ENCODE measurements around the gene COPG1.

DNA sequence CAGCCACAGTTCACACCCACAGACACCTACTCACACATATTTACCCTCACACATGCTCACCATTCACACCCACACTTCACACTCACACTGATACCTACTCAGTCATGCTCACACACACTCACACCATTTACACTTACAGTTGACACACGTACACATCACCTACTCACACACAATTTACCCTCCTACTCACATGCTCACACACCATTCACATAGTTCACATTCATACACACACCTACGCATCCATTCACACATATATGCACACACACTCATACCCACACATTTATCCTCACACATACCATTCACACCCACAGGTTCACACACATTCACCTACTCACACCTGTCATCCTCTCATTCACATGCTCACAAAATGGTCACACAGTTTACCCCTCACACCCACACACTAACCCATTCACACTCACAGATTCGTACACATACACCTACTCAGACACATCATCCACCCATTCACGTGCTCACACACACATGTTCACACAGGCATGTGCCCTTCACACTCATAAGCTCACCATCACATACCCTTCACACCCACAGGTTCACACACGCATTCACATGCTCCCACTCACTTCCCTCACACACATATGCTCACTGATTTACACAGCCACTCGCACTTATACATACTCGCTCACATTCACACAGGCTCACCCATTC, 71.5 kb downstream of the COPG1 start:
- TF ChIP-seq POLR2AphosphoS5 (IDR thresholded peaks at IDR 0.05; ENCODE audit: low read depth, low read length) = no peak
- no peak for TF ChIP-seq NFIC (IDR thresholded peaks at IDR 0.05; ENCODE audit: borderline replicate concordance)
- TF ChIP-seq RFX5 (IDR thresholded peaks at IDR 0.05; ENCODE audit: low read length) = no peak
- no peak for TF ChIP-seq FOXJ3 (CRISPR knock-in tag; IDR thresholded peaks at IDR 0.05)
- TF ChIP-seq CHD2 (IDR thresholded peaks at IDR 0.05; ENCODE audit: low read length, partially characterized antibody) = no peak
- TF ChIP-seq, protein P1, sequence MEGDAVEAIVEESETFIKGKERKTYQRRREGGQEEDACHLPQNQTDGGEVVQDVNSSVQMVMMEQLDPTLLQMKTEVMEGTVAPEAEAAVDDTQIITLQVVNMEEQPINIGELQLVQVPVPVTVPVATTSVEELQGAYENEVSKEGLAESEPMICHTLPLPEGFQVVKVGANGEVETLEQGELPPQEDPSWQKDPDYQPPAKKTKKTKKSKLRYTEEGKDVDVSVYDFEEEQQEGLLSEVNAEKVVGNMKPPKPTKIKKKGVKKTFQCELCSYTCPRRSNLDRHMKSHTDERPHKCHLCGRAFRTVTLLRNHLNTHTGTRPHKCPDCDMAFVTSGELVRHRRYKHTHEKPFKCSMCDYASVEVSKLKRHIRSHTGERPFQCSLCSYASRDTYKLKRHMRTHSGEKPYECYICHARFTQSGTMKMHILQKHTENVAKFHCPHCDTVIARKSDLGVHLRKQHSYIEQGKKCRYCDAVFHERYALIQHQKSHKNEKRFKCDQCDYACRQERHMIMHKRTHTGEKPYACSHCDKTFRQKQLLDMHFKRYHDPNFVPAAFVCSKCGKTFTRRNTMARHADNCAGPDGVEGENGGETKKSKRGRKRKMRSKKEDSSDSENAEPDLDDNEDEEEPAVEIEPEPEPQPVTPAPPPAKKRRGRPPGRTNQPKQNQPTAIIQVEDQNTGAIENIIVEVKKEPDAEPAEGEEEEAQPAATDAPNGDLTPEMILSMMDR (IDR thresholded peaks at IDR 0.05) = no peak
- TF ChIP-seq GATA2 (CRISPR knock-in tag; IDR thresholded peaks at IDR 0.05) = no peak
- TF ChIP-seq TEAD4 (IDR thresholded peaks at IDR 0.05; ENCODE audit: borderline replicate concordance, insufficient read depth) = no peak
- TF ChIP-seq NRF1 (IDR thresholded peaks at IDR 0.05; ENCODE audit: low read depth, low read length) = no peak
- TF ChIP-seq JUND (IDR thresholded peaks at IDR 0.05) = no peak
- TF ChIP-seq, protein P2, sequence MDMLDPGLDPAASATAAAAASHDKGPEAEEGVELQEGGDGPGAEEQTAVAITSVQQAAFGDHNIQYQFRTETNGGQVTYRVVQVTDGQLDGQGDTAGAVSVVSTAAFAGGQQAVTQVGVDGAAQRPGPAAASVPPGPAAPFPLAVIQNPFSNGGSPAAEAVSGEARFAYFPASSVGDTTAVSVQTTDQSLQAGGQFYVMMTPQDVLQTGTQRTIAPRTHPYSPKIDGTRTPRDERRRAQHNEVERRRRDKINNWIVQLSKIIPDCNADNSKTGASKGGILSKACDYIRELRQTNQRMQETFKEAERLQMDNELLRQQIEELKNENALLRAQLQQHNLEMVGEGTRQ (IDR thresholded peaks at IDR 0.05; ENCODE audit: borderline replicate concordance, low read depth, low read length) = no peak
- TF ChIP-seq, protein P3, sequence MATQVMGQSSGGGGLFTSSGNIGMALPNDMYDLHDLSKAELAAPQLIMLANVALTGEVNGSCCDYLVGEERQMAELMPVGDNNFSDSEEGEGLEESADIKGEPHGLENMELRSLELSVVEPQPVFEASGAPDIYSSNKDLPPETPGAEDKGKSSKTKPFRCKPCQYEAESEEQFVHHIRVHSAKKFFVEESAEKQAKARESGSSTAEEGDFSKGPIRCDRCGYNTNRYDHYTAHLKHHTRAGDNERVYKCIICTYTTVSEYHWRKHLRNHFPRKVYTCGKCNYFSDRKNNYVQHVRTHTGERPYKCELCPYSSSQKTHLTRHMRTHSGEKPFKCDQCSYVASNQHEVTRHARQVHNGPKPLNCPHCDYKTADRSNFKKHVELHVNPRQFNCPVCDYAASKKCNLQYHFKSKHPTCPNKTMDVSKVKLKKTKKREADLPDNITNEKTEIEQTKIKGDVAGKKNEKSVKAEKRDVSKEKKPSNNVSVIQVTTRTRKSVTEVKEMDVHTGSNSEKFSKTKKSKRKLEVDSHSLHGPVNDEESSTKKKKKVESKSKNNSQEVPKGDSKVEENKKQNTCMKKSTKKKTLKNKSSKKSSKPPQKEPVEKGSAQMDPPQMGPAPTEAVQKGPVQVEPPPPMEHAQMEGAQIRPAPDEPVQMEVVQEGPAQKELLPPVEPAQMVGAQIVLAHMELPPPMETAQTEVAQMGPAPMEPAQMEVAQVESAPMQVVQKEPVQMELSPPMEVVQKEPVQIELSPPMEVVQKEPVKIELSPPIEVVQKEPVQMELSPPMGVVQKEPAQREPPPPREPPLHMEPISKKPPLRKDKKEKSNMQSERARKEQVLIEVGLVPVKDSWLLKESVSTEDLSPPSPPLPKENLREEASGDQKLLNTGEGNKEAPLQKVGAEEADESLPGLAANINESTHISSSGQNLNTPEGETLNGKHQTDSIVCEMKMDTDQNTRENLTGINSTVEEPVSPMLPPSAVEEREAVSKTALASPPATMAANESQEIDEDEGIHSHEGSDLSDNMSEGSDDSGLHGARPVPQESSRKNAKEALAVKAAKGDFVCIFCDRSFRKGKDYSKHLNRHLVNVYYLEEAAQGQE (IDR thresholded peaks at IDR 0.05; ENCODE audit: low read depth, low read length) = no peak
